Measurements from ENCODE around the gene GBE1. TPM values are rescaled to one million over a fixed set of nuclear protein-coding genes. Genes with fewer than 3 reads are reported as not detected.

Gene GBE1
- total and polyA plus RNA-seq, 10 of the 15 experiments (the other 5 are each of a cell fraction or from before 2014, with no cell fraction given): 21.4 to 62.2 (median 41.5) TPM

DNA sequence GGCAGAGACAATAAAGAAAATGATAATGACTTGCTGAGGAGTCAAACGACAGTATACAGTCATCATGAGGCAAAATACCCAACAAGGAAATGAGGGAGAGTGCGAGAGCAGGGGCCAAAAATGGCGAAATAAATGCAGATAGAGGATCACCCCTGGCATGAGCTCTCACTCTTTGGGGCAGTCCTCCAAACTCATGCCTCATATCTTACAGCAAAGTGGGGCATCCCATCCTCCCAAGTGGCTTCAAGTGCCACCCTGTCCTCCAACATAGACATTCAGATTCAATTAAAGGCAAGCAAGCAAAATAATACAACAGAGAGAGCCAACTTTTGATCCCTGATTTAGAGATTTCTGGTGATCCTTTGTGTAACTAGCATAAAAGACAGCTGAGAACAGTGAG is 278.4 kb downstream of the GBE1 start:
- H3K79me2 ChIP-seq (ENCODE audit: control insufficient read depth, insufficient read depth, low read length): no peaks in the 10 kb centered on the region
- in situ Hi-C loops (cut with MboI): no loop called here
- no peaks in the 10 kb centered on the region for H4K20me1 ChIP-seq (ENCODE audit: control insufficient read depth, insufficient read depth)
- ChIA-PET SMC1A (ENCODE audit: uncharacterized antibody, unreplicated experiment) (no interaction called here), CTCF (no interaction called here), RAD21 (ENCODE audit: unreplicated experiment) (no interaction called here), POLR2A (no interaction called here)
- no peak overlapping the region for H3K9ac ChIP-seq (ENCODE audit: control insufficient read depth, insufficient read depth, low read length)
- no peaks in the 10 kb centered on the region for H3K27me3 ChIP-seq (replicated peaks in 1 of 2; ENCODE audit: control insufficient read depth in 2 of 2, insufficient read depth in 2 of 2, low read length in 1 of 2)
- H2AFZ ChIP-seq (ENCODE audit: control insufficient read depth, low read depth, low read length): no peak overlapping the region
- H3K27ac ChIP-seq (ENCODE audit: control insufficient read depth, insufficient read depth): no peak overlapping the region
- intact Hi-C loops (cut with micrococcal nuclease; ENCODE audit: unreplicated experiment): no loop called here
- no peak overlapping the region for H3K4me2 ChIP-seq (ENCODE audit: control insufficient read depth, insufficient read depth)
- WGBS (ENCODE audit: insufficient coverage, insufficient replicate concordance, low lambda C conversion rate, missing lambda C conversion rate): 55% methylated on average over 3 of the region's 3 CpGs
- ATAC-seq (no peak), DNase-seq (ENCODE audit: low read depth, low spot score) (no peak), FAIRE-seq (no peak)
- no peak for TF ChIP-seq RBBP5 (conservative IDR thresholded peaks at IDR 0.05)
- TF ChIP-seq USF2 (IDR thresholded peaks at IDR 0.05; ENCODE audit: borderline replicate concordance, low read depth, low read length): no peak
- no peak for TF ChIP-seq BMI1 (IDR thresholded peaks at IDR 0.05; ENCODE audit: borderline replicate concordance)
- no peak for TF ChIP-seq NFYA (IDR thresholded peaks at IDR 0.05; ENCODE audit: borderline replicate concordance, low read depth, low read length)
- no peak for TF ChIP-seq HCFC1 (IDR thresholded peaks at IDR 0.05; ENCODE audit: low read length)
- no peak for TF ChIP-seq DPF2 (IDR thresholded peaks at IDR 0.05)
- no peak for TF ChIP-seq NFXL1 (IDR thresholded peaks at IDR 0.05; ENCODE audit: borderline replicate concordance)
- no peak for TF ChIP-seq LARP7 (IDR thresholded peaks at IDR 0.05)
- no peak for TF ChIP-seq FOS (IDR thresholded peaks at IDR 0.05; ENCODE audit: borderline replicate concordance, extremely low read depth, insufficient read length)
- TF ChIP-seq ZNF24 (IDR thresholded peaks at IDR 0.05): no peak
- no peak for TF ChIP-seq EED (IDR thresholded peaks at IDR 0.05; ENCODE audit: low read depth)
- TF ChIP-seq, protein P1, sequence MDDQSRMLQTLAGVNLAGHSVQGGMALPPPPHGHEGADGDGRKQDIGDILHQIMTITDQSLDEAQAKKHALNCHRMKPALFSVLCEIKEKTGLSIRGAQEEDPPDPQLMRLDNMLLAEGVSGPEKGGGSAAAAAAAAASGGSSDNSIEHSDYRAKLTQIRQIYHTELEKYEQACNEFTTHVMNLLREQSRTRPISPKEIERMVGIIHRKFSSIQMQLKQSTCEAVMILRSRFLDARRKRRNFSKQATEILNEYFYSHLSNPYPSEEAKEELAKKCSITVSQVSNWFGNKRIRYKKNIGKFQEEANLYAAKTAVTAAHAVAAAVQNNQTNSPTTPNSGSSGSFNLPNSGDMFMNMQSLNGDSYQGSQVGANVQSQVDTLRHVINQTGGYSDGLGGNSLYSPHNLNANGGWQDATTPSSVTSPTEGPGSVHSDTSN (IDR thresholded peaks at IDR 0.05; ENCODE audit: insufficient replicate concordance, low read depth, low read length): no peak
- TF ChIP-seq KAT2A (conservative IDR thresholded peaks at IDR 0.05; ENCODE audit: control insufficient read depth, low read depth, low read length): no peak
- TF ChIP-seq ZZZ3 (IDR thresholded peaks at IDR 0.05; ENCODE audit: control insufficient read depth, insufficient read length, low read depth): no peak
- TF ChIP-seq TCF12 (IDR thresholded peaks at IDR 0.05; ENCODE audit: low read depth, low read length): no peak
- TF ChIP-seq, protein P2, sequence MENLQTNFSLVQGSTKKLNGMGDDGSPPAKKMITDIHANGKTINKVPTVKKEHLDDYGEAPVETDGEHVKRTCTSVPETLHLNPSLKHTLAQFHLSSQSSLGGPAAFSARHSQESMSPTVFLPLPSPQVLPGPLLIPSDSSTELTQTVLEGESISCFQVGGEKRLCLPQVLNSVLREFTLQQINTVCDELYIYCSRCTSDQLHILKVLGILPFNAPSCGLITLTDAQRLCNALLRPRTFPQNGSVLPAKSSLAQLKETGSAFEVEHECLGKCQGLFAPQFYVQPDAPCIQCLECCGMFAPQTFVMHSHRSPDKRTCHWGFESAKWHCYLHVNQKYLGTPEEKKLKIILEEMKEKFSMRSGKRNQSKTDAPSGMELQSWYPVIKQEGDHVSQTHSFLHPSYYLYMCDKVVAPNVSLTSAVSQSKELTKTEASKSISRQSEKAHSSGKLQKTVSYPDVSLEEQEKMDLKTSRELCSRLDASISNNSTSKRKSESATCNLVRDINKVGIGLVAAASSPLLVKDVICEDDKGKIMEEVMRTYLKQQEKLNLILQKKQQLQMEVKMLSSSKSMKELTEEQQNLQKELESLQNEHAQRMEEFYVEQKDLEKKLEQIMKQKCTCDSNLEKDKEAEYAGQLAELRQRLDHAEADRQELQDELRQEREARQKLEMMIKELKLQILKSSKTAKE (IDR thresholded peaks at IDR 0.05; ENCODE audit: low read depth, poor library complexity, severe bottlenecking): no peak
- H3K36me3 ChIP-seq (ENCODE audit: control insufficient read depth in 2 of 2, insufficient read depth in 2 of 2, low read length in 1 of 2): no peaks in the 10 kb centered on the region
- H3K9me3 ChIP-seq (replicated peaks; ENCODE audit: control insufficient read depth, insufficient read depth, low read length): no peaks in the 10 kb centered on the region
- no peak overlapping the region for H3K4me3 ChIP-seq
- BruUV-seq (replicated peaks): no TSS peak
- H3K4me1 ChIP-seq (ENCODE audit: control insufficient read depth, insufficient read depth, low read length): peaks cover 9% of the 10 kb centered on the region
